ENCODE results near the gene ACTR1B. TPM values are rescaled to one million over a fixed set of nuclear protein-coding genes. Genes with fewer than 3 reads are reported as not detected.

ACTR1B gene
- total RNA-seq, 1 experiment from 2014 or later, result 36.3 TPM

DNA sequence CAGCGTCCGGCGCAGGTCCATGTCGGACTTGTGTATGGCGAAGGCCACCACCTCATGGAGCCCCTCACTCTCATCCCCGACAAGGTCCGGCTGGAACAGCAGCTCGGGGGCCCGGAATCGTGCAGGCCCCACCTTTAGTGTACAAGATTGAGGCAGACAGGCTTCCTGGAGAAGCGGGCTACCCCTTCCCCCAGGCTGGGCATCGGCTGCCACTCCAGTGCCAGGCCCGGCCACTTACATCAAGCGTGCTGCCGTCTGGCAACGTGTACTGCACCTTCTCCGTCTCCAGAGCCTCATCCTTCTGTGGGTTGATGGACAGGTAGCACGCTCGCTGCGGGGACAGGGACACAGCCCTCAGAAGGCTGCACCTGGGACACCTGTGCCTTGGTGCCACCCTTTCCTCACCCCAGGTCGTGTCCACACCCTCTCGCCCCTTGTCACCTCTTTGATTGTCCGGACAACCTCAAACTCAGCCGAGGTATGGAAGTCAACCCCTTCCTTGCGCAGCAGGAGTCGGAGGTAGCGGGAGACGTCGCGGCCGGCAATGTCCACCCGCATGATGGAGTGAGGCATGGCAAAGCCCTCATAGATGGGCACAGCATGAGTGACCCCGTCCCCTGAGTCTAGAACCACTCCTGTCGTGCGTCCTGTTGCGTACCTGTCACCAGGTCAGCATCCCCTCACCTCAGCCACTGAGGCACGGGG lies 5.7 kb downstream of the ACTR1B start:
- Histone ChIP-seq H3K4me3 (ENCODE audit: low read depth, low read length, poor library complexity, severe bottlenecking) (no peak overlapping the region), H3K27ac (ENCODE audit: low read depth, low read length, poor library complexity, severe bottlenecking) (no peak overlapping the region), H3K27me3 (replicated peaks; ENCODE audit: insufficient read depth, low read depth, low read length, poor library complexity) (no peaks in the 10 kb centered on the region), H3K9me3 (ENCODE audit: low read depth, low read length, poor library complexity, severe bottlenecking) (peaks cover 6% of the 10 kb centered on the region), H3K4me1 (ENCODE audit: insufficient read depth, low read length, poor library complexity, severe bottlenecking) (peaks cover 10% of the 10 kb centered on the region), H3K36me3 (ENCODE audit: insufficient read depth, low read length, poor library complexity, severe bottlenecking) (peaks cover 5% of the 10 kb centered on the region)
- TF ChIP-seq CTCF (conservative IDR thresholded peaks at IDR 0.05; ENCODE audit: low read depth, low read length), result no peak
- no peak for TF ChIP-seq EZH2 (IDR thresholded peaks at IDR 0.05; ENCODE audit: borderline replicate concordance, low read depth, low read length, poor library complexity, severe bottlenecking)
- CTCF ChIA-PET, result no interaction called here
- no TSS peak for BruUV-seq (replicated peaks)
- DNase-seq (ENCODE audit: low spot score), result no peak
- intact Hi-C loops (cut with micrococcal nuclease; ENCODE audit: unreplicated experiment), result no loop called here
- POLR2A ChIA-PET (ENCODE audit: low non-redundant PET), result no interaction called here

- intact Hi-C loops (cut with micrococcal nuclease; ENCODE audit: unreplicated experiment), result no loop called here
- H3K9me3 ChIP-seq (ENCODE audit: low read depth, low read length, poor library complexity, severe bottlenecking), result peaks cover 6% of the 10 kb centered on the region
- H3K4me1 ChIP-seq (ENCODE audit: insufficient read depth, low read length, poor library complexity, severe bottlenecking), result peaks cover 6% of the 10 kb centered on the region
- no peak for TF ChIP-seq CTCF (conservative IDR thresholded peaks at IDR 0.05; ENCODE audit: low read depth, low read length)
- TF ChIP-seq EZH2 (IDR thresholded peaks at IDR 0.05; ENCODE audit: borderline replicate concordance, low read depth, low read length, poor library complexity, severe bottlenecking), result no peak
- CTCF ChIA-PET, result no interaction called here
- no TSS peak for BruUV-seq (replicated peaks)
- no peak for DNase-seq (ENCODE audit: low spot score)
- no peak overlapping the region for H3K27ac ChIP-seq (ENCODE audit: low read depth, low read length, poor library complexity, severe bottlenecking)
- no peak overlapping the region for H3K4me3 ChIP-seq (ENCODE audit: low read depth, low read length, poor library complexity, severe bottlenecking)
- no peaks in the 10 kb centered on the region for H3K27me3 ChIP-seq (replicated peaks; ENCODE audit: insufficient read depth, low read depth, low read length, poor library complexity)
- POLR2A ChIA-PET (ENCODE audit: low non-redundant PET), result no interaction called here
- peaks cover 5% of the 10 kb centered on the region for H3K36me3 ChIP-seq (ENCODE audit: insufficient read depth, low read length, poor library complexity, severe bottlenecking)
Measured at GRCh38 chr2:97656905-97657587, 6.8 kb downstream of the ACTR1B start.

DNA sequence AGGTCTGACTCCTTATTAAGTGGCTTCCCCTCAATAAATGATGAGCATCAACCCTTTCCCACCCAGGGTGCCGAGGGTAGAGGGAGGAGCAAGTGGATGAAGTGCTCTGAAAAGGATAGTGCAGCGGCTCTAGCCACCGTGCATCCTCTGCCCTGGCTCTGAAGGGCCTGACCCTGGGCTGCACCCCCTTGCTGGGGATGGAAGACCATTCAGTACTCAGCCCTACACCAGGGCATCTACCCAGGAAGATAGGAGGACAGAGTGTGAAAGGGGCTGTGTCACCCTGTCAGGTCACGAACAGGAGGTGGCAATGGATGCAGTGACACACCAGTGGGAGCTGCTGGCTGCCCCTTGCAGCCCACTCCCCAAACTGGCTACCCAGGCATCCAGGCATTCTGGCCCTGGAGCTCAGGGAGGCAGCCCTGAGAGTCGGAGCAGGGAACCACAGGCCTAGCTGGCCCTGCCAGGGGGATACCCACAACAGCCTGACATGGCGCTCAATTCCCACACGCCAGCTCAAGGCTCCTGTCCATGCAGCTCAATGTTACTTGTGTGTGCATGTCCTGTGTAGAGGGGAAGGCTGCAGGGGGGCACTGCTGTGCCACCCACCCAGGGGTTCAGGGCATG lies 7.6 kb downstream of the ACTR1B start:
- ChIA-PET POLR2A (ENCODE audit: low non-redundant PET) (no interaction called here), CTCF (no interaction called here)
- Histone ChIP-seq H3K4me3 (ENCODE audit: low read depth, low read length, poor library complexity, severe bottlenecking) (no peak overlapping the region), H3K27me3 (replicated peaks; ENCODE audit: insufficient read depth, low read depth, low read length, poor library complexity) (no peaks in the 10 kb centered on the region), H3K4me1 (ENCODE audit: insufficient read depth, low read length, poor library complexity, severe bottlenecking) (no peaks in the 10 kb centered on the region), H3K9me3 (ENCODE audit: low read depth, low read length, poor library complexity, severe bottlenecking) (peaks cover 6% of the 10 kb centered on the region), H3K36me3 (ENCODE audit: insufficient read depth, low read length, poor library complexity, severe bottlenecking) (peaks cover 5% of the 10 kb centered on the region), H3K27ac (ENCODE audit: low read depth, low read length, poor library complexity, severe bottlenecking) (no peak overlapping the region)
- TF ChIP-seq CTCF (conservative IDR thresholded peaks at IDR 0.05; ENCODE audit: low read depth, low read length) (no peak), EZH2 (IDR thresholded peaks at IDR 0.05; ENCODE audit: borderline replicate concordance, low read depth, low read length, poor library complexity, severe bottlenecking) (no peak)
- no peak for DNase-seq (ENCODE audit: low spot score)
- no TSS peak for BruUV-seq (replicated peaks)
- intact Hi-C loops (cut with micrococcal nuclease; ENCODE audit: unreplicated experiment), result no loop called here

Data from A673 (cell line).